Measurements from ENCODE around the gene PLET1. TPM values are rescaled to one million over a fixed set of nuclear protein-coding genes. Genes with fewer than 3 reads are reported as not detected.

The PLET1 gene, protein sequence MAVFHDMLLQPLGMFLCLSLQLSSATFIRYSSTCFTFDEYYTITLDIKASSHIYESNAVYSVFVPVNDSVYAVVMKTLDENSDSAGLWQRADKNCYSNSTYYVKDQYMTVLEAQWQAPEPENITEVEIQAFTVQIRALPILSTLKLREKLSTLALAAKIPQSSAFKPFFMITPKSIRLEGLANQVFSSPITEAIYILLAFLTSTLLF
- total RNA-seq (ENCODE audit: low replicate concordance), result not detected in 2 replicates

- Mint-ChIP-seq H3K9me3 (no peaks in the 10 kb centered on the region), H3K36me3 (no peaks in the 10 kb centered on the region), H3K27me3 (ENCODE audit: insufficient read depth, low read depth) (peaks cover 2% of the 10 kb centered on the region), H3K4me1 (no peaks in the 10 kb centered on the region), H3K27ac (no peak within 1 kb of the TSS), H3K4me3 (no peak within 1 kb of the TSS)
- no peaks in the 10 kb centered on the region for H3K27me3 ChIP-seq
- no peaks in the 10 kb centered on the region for H3K79me2 ChIP-seq (ENCODE audit: low read depth)
- no peak within 1 kb of the TSS for H2AFZ ChIP-seq (replicated peaks)
- no peak within 1 kb of the TSS for H3K4me2 ChIP-seq
- no peak within 1 kb of the TSS for H3K9ac ChIP-seq
- no peak within 1 kb of the TSS for H3K27ac ChIP-seq
- no peaks in the 10 kb centered on the region for H3K4me1 ChIP-seq
- H3K36me3 ChIP-seq, result no peaks in the 10 kb centered on the region
- H3K9me3 ChIP-seq (ENCODE audit: low read depth), result no peaks in the 10 kb centered on the region
- no peaks in the 10 kb centered on the region for H3F3A ChIP-seq (ENCODE audit: low read depth)
- H4K20me1 ChIP-seq (ENCODE audit: low read depth), result no peaks in the 10 kb centered on the region
- H3K4me3 ChIP-seq, result no peak within 1 kb of the TSS
- TF ChIP-seq EZH2phosphoT487 (IDR thresholded peaks at IDR 0.05) (no peak), EZH2 (IDR thresholded peaks at IDR 0.05) (no peak)
- TF ChIP-seq, protein P1, sequence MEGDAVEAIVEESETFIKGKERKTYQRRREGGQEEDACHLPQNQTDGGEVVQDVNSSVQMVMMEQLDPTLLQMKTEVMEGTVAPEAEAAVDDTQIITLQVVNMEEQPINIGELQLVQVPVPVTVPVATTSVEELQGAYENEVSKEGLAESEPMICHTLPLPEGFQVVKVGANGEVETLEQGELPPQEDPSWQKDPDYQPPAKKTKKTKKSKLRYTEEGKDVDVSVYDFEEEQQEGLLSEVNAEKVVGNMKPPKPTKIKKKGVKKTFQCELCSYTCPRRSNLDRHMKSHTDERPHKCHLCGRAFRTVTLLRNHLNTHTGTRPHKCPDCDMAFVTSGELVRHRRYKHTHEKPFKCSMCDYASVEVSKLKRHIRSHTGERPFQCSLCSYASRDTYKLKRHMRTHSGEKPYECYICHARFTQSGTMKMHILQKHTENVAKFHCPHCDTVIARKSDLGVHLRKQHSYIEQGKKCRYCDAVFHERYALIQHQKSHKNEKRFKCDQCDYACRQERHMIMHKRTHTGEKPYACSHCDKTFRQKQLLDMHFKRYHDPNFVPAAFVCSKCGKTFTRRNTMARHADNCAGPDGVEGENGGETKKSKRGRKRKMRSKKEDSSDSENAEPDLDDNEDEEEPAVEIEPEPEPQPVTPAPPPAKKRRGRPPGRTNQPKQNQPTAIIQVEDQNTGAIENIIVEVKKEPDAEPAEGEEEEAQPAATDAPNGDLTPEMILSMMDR (IDR thresholded peaks at IDR 0.05), result no peak
- no peak for DNase-seq (ENCODE audit: low spot score)
These were observed at the start of gene PLET1 for GRCh38 chr11:112260490-112260889. PLET1 (minus strand) TSS chr11:112260860; CDS start chr11:112260589, 271 bp downstream.

DNA sequence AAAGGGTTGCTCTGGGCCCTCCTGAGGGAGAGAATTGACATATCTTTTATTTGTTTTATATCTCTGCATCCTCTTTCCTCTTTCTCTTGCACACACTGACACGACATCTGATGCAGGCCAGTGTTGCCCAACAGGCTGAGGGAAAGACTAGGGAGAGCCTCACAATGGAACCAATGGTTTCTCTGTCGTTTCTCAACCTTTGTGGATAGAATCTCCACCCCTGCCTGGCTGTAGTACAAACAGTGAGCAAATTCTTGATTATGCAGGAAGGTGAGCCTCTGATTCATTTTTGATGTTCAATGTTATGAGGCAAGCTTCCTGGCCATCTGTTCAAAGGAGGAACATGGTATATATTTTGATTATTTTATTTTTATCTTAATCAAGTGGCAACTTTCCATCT, 49.8 kb upstream of the PLET1 start:
- no peak overlapping the region for H3K9ac ChIP-seq
- Mint-ChIP-seq H3K4me3 (no peak overlapping the region), H3K4me1 (peaks cover 5% of the 10 kb centered on the region), H3K36me3 (no peaks in the 10 kb centered on the region), H3K27me3 (ENCODE audit: insufficient read depth, low read depth) (peaks cover 15% of the 10 kb centered on the region), H3K9me3 (peaks cover 3% of the 10 kb centered on the region), H3K27ac (no peak overlapping the region)
- H3F3A ChIP-seq (ENCODE audit: low read depth), result no peaks in the 10 kb centered on the region
- DNase-seq (ENCODE audit: low spot score), result no peak
- no peaks in the 10 kb centered on the region for H3K27me3 ChIP-seq
- no peak overlapping the region for H2AFZ ChIP-seq (replicated peaks)
- TF ChIP-seq EZH2 (IDR thresholded peaks at IDR 0.05) (no peak), EZH2phosphoT487 (IDR thresholded peaks at IDR 0.05) (no peak)
- TF ChIP-seq, protein P1 (IDR thresholded peaks at IDR 0.05), result no peak
- H3K27ac ChIP-seq, result no peak overlapping the region
- H4K20me1 ChIP-seq (ENCODE audit: low read depth), result no peaks in the 10 kb centered on the region
- H3K79me2 ChIP-seq (ENCODE audit: low read depth), result no peaks in the 10 kb centered on the region
- H3K4me3 ChIP-seq, result no peak overlapping the region
- no peaks in the 10 kb centered on the region for H3K4me1 ChIP-seq
- H3K36me3 ChIP-seq, result no peaks in the 10 kb centered on the region
- no peaks in the 10 kb centered on the region for H3K9me3 ChIP-seq (ENCODE audit: low read depth)
- H3K4me2 ChIP-seq, result no peak overlapping the region

DNA sequence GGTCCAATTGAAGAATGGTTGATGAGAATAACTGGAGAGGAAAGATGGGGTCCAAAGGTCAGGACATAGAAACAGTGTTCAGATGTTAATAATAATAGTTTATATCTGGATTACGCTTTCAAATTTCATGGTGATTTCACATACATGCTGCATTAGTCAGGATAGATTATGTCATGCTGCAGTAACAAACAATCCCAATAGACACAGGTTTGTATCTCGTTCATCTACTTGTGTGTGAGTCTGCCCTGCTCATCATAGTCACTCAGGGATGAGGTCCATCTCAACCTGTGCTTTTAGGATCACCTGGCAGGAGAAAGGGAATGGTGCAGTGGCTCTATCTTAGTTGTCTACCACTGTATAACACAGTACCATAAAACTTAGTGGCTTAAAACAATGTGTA, 48.0 kb upstream of the PLET1 start:
- Histone ChIP-seq H3K36me3 (no peaks in the 10 kb centered on the region), H3K9ac (no peak overlapping the region), H4K20me1 (ENCODE audit: low read depth) (no peaks in the 10 kb centered on the region), H3K79me2 (ENCODE audit: low read depth) (no peaks in the 10 kb centered on the region), H3K4me3 (no peak overlapping the region), H3K4me1 (no peaks in the 10 kb centered on the region), H3K27ac (no peak overlapping the region), H3K9me3 (ENCODE audit: low read depth) (no peaks in the 10 kb centered on the region), H3K4me2 (no peak overlapping the region), H3F3A (ENCODE audit: low read depth) (no peaks in the 10 kb centered on the region), H3K27me3 (no peaks in the 10 kb centered on the region), H2AFZ (replicated peaks) (no peak overlapping the region)
- no peak overlapping the region for H3K4me3 Mint-ChIP-seq
- DNase-seq (ENCODE audit: low spot score), result no peak
- peaks cover 19% of the 10 kb centered on the region for H3K27me3 Mint-ChIP-seq (ENCODE audit: insufficient read depth, low read depth)
- no peak overlapping the region for H3K27ac Mint-ChIP-seq
- peaks cover 3% of the 10 kb centered on the region for H3K9me3 Mint-ChIP-seq
- no peaks in the 10 kb centered on the region for H3K36me3 Mint-ChIP-seq
- H3K4me1 Mint-ChIP-seq, result peaks cover 5% of the 10 kb centered on the region
- no peak for TF ChIP-seq EZH2phosphoT487 (IDR thresholded peaks at IDR 0.05)
- TF ChIP-seq, protein P1 (IDR thresholded peaks at IDR 0.05), result no peak
- TF ChIP-seq EZH2 (IDR thresholded peaks at IDR 0.05), result no peak
